MM.1S (cell line): ENCODE data around the gene PCGF5.

Experiments
- DNase-seq: peaks from one replicate; pipeline ENCODE4 v3.0.0-alpha.2; 2015
- H2AFZ ChIP-seq: fragments of 300-600 bp; sonication (generic); 2 replicates; pipeline ENCODE4 v1.6.0; 2016; ENCODE audit warnings: antibody characterized with exemption, low read length
- H3F3A ChIP-seq: fragments of 300-600 bp; sonication (generic); 2 replicates; pipeline ENCODE4 v1.6.1; 2016; ENCODE audit warnings: mild to moderate bottlenecking, antibody characterized with exemption, low read length, moderate library complexity, mixed read lengths; ENCODE audit not compliant: insufficient read depth
- H3K27ac ChIP-seq: fragments of 300-600 bp; sonication (generic); 2 replicates; pipeline ENCODE4 v1.5.1; 2016; ENCODE audit warnings: mild to moderate bottlenecking, low read length
- H3K27me3 ChIP-seq: fragments of 300-600 bp; sonication (generic); replicated peaks from 2 replicates; pipeline ENCODE4 v1.6.0; 2016; ENCODE audit warnings: low read length; ENCODE audit not compliant: insufficient read depth
- H3K36me3 ChIP-seq: fragments of 300-600 bp; sonication (generic); replicated peaks from 2 replicates; pipeline ENCODE4 v1.6.1; 2016; ENCODE audit warnings: mild to moderate bottlenecking, low read length, mixed read lengths; ENCODE audit not compliant: insufficient read depth
- H3K4me1 ChIP-seq: fragments of 300-600 bp; sonication (generic); 2 replicates; pipeline ENCODE4 v1.6.1; 2016; ENCODE audit warnings: low read length, mixed read lengths
- H3K4me2 ChIP-seq: fragments of 300-600 bp; sonication (generic); 2 replicates; pipeline ENCODE4 v1.6.0; 2016; ENCODE audit warnings: low read depth, low read length
- H3K4me3 ChIP-seq: fragments of 300-600 bp; sonication (generic); 2 replicates; pipeline ENCODE4 v1.5.1; 2016; ENCODE audit warnings: low read length, mixed read lengths
- H3K79me2 ChIP-seq: fragments of 300-600 bp; sonication (generic); 2 replicates; pipeline ENCODE4 v1.6.1; 2016; ENCODE audit warnings: mixed run types, low read length, mixed read lengths
- H3K9ac ChIP-seq: fragments of 300-600 bp; sonication (generic); 2 replicates; pipeline ENCODE4 v1.6.1; 2016; ENCODE audit warnings: low read length, mixed read lengths
- H3K9me2 ChIP-seq: fragments of 300-600 bp; sonication (generic); replicated peaks from 2 replicates; pipeline ENCODE4 v1.6.1; 2016; ENCODE audit warnings: mild to moderate bottlenecking, low read length, mixed read lengths; ENCODE audit not compliant: insufficient read depth
- H3K9me3 ChIP-seq: fragments of 300-600 bp; sonication (generic); replicated peaks from 2 replicates; pipeline ENCODE4 v1.6.1; 2016; ENCODE audit warnings: mild to moderate bottlenecking, low read length, mixed read lengths; ENCODE audit not compliant: insufficient read depth
- H4K20me1 ChIP-seq: fragments of 300-600 bp; sonication (generic); 2 replicates; pipeline ENCODE4 v1.6.1; 2016; ENCODE audit warnings: mild to moderate bottlenecking, low read length, moderate library complexity, mixed read lengths; ENCODE audit not compliant: insufficient read depth
- EZH2 ChIP-seq: fragments of 300-600 bp; sonication (generic); optimal IDR thresholded peaks from 2 replicates; pipeline ENCODE3; 2017; ENCODE audit warnings: low read depth, mild to moderate bottlenecking, antibody characterized with exemption, low read length, mixed read lengths
- EZH2phosphoT487 ChIP-seq: fragments of 300-600 bp; sonication (generic); IDR thresholded peaks from 2 replicates; pipeline ENCODE4 v1.6.1; 2018; ENCODE audit warnings: antibody characterized with exemption, low read length
- TF ChIP-seq, protein P1 (sequence below): fragments of 300-600 bp; sonication (generic); IDR thresholded peaks from 2 replicates; pipeline ENCODE4 v1.5.1; 2016; ENCODE audit warnings: antibody characterized with exemption, low read length, mixed read lengths

PCGF5 gene

DNA sequence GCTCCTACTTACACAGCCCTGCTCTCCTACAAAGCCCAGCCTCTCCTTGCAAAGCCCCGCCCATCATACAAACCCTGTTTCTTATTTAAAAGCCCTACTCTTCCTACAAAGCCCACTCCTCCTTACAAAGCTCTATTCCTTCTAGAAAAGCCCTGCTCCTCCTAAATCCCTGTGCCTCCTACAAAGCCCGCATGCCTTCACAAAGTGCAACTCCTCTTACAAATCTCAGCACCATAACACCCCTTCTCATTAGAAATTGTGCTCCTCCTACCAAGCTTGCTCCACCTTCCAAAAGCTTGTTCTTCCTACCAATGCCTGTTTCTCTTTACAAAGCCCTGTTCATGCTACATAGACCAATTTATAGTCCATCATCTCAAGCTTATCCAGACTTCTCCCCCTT, 66.1 kb downstream of the PCGF5 start:
- Histone ChIP-seq H4K20me1 (no peaks in the 10 kb centered on the region), H3K4me3 (no peak overlapping the region)

DNA sequence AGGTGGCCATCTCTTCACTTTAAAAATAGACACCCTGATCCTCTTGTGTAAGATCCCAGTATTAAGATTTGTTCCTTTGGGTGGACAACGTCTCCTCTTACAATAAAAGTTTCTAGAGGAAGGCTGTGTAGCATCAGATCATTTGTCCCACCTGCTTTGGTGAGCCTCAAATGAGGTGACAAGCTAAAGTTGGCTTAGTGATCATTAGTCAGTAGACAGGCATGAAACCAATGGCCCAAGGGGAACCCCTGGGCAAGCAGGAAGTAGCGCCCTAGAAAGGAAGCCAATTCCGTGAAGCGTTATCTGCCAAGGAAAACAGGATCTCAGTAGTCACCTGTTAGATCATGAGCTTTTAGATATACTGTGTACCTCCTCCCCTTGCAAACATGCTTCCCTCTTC, 66.8 kb downstream of the PCGF5 start:
- Histone ChIP-seq H3K4me2 (no peak overlapping the region), H3K4me3 (no peak overlapping the region), H4K20me1 (no peaks in the 10 kb centered on the region), H3K79me2 (no peaks in the 10 kb centered on the region), H3K9me3 (no peaks in the 10 kb centered on the region), H3K9me2 (no peaks in the 10 kb centered on the region), H3F3A (no peaks in the 10 kb centered on the region), H3K36me3 (no peaks in the 10 kb centered on the region), H3K27me3 (no peaks in the 10 kb centered on the region), H3K27ac (no peak overlapping the region), H3K9ac (no peak overlapping the region), H2AFZ (no peak overlapping the region), H3K4me1 (no peaks in the 10 kb centered on the region)
- TF ChIP-seq EZH2phosphoT487 (no peak), EZH2 (no peak)
- TF ChIP-seq, protein P1, sequence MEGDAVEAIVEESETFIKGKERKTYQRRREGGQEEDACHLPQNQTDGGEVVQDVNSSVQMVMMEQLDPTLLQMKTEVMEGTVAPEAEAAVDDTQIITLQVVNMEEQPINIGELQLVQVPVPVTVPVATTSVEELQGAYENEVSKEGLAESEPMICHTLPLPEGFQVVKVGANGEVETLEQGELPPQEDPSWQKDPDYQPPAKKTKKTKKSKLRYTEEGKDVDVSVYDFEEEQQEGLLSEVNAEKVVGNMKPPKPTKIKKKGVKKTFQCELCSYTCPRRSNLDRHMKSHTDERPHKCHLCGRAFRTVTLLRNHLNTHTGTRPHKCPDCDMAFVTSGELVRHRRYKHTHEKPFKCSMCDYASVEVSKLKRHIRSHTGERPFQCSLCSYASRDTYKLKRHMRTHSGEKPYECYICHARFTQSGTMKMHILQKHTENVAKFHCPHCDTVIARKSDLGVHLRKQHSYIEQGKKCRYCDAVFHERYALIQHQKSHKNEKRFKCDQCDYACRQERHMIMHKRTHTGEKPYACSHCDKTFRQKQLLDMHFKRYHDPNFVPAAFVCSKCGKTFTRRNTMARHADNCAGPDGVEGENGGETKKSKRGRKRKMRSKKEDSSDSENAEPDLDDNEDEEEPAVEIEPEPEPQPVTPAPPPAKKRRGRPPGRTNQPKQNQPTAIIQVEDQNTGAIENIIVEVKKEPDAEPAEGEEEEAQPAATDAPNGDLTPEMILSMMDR, result no peak
- no peak for DNase-seq

More for the DNA sequence above, 66.1 kb downstream of the PCGF5 start:
- Histone ChIP-seq H3F3A (no peaks in the 10 kb centered on the region), H3K4me2 (no peak overlapping the region), H3K36me3 (no peaks in the 10 kb centered on the region), H3K27ac (no peak overlapping the region), H3K27me3 (no peaks in the 10 kb centered on the region), H2AFZ (no peak overlapping the region), H3K9me3 (no peaks in the 10 kb centered on the region), H3K9me2 (no peaks in the 10 kb centered on the region), H3K9ac (no peak overlapping the region), H3K4me1 (no peaks in the 10 kb centered on the region), H3K79me2 (no peaks in the 10 kb centered on the region)
- TF ChIP-seq EZH2phosphoT487 (no peak), EZH2 (no peak)
- TF ChIP-seq, protein P1, result no peak
- DNase-seq, result no peak

DNA sequence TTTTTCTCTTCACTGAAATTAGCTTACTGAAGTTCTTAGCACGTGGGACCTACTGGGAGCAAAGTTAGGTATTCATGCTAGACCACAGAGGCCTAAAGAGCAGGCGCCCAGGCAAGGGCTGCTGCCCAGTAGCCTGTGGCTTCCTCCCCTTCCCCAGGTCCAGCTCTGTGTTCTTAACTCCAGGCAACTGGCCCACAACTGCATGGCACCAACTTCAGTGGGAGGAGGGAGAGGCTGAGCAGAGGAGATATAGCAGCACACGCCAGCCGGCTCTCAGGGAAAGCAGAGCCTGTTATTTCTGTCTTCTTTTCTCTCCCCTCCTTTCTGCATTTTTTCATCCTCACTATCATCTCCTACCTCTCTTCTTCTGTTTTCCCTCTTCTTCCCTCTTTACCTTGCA, 67.4 kb downstream of the PCGF5 start:
- Histone ChIP-seq H4K20me1 (no peaks in the 10 kb centered on the region), H3K9me2 (no peaks in the 10 kb centered on the region), H3K27ac (no peak overlapping the region), H3K27me3 (no peaks in the 10 kb centered on the region), H3K9me3 (no peaks in the 10 kb centered on the region), H2AFZ (no peak overlapping the region), H3K36me3 (no peaks in the 10 kb centered on the region), H3K9ac (no peak overlapping the region), H3K4me2 (no peak overlapping the region), H3F3A (no peaks in the 10 kb centered on the region), H3K4me3 (no peak overlapping the region), H3K4me1 (no peaks in the 10 kb centered on the region), H3K79me2 (no peaks in the 10 kb centered on the region)
- no peak for DNase-seq
- TF ChIP-seq, protein P1, result no peak
- TF ChIP-seq EZH2phosphoT487 (no peak), EZH2 (no peak)
